ENCODE results near the gene FRAS1. TPM values are rescaled to one million over a fixed set of nuclear protein-coding genes. Genes with fewer than 3 reads are reported as not detected.

The FRAS1 gene
- total RNA-seq, 1 experiment from 2014 or later, result 3.4 TPM

GRCh38 chr4:78318126-78318525, 261.0 kb downstream of the FRAS1 start:
- TF ChIP-seq, protein P1, sequence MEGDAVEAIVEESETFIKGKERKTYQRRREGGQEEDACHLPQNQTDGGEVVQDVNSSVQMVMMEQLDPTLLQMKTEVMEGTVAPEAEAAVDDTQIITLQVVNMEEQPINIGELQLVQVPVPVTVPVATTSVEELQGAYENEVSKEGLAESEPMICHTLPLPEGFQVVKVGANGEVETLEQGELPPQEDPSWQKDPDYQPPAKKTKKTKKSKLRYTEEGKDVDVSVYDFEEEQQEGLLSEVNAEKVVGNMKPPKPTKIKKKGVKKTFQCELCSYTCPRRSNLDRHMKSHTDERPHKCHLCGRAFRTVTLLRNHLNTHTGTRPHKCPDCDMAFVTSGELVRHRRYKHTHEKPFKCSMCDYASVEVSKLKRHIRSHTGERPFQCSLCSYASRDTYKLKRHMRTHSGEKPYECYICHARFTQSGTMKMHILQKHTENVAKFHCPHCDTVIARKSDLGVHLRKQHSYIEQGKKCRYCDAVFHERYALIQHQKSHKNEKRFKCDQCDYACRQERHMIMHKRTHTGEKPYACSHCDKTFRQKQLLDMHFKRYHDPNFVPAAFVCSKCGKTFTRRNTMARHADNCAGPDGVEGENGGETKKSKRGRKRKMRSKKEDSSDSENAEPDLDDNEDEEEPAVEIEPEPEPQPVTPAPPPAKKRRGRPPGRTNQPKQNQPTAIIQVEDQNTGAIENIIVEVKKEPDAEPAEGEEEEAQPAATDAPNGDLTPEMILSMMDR (conservative IDR thresholded peaks at IDR 0.05; ENCODE audit: low read depth, low read length), result no peak
- ATAC-seq, result no peak

GRCh38 chr4:78320349-78320935, 263.3 kb downstream of the FRAS1 start:
- Histone ChIP-seq H3K27ac (ENCODE audit: low read length) (no peak overlapping the region), H3K4me1 (ENCODE audit: insufficient read depth, low read length) (no peaks in the 10 kb centered on the region), H3K4me3 (ENCODE audit: low read length) (no peak overlapping the region), H3K9me2 (replicated peaks; ENCODE audit: low read length) (no peaks in the 10 kb centered on the region), H3K9ac (ENCODE audit: low read length) (no peak overlapping the region), H3K4me2 (ENCODE audit: low read length) (no peak overlapping the region), H3F3A (ENCODE audit: low read length, unreplicated experiment) (no peaks in the 10 kb centered on the region), H4K20me1 (ENCODE audit: low read length) (no peaks in the 10 kb centered on the region), H3K9me3 (ENCODE audit: low read length) (no peaks in the 10 kb centered on the region), H3K36me3 (ENCODE audit: low read depth, low read length) (no peaks in the 10 kb centered on the region), H2AFZ (ENCODE audit: low read length) (no peak overlapping the region), H3K27me3 (ENCODE audit: low read length) (no peaks in the 10 kb centered on the region), H3K79me2 (ENCODE audit: low read length) (no peaks in the 10 kb centered on the region)
- no peak for ATAC-seq
- DNase-seq, result no peak
- TF ChIP-seq EZH2 (IDR thresholded peaks at IDR 0.05; ENCODE audit: low read length, unreplicated experiment) (no peak), EZH2phosphoT487 (IDR thresholded peaks at IDR 0.05; ENCODE audit: borderline replicate concordance, low read length) (no peak)
- TF ChIP-seq, protein P1 (conservative IDR thresholded peaks at IDR 0.05; ENCODE audit: low read depth, low read length), result no peak
- ChIA-PET CTCF (no interaction called here), POLR2A (ENCODE audit: unreplicated experiment) (no interaction called here)
- BruUV-seq (replicated peaks), result no TSS peak
- intact Hi-C loops (cut with micrococcal nuclease), result no loop called here

More at GRCh38 chr4:78318126-78318525, 261.0 kb downstream of the FRAS1 start:
- Histone ChIP-seq H3K27me3 (ENCODE audit: low read length) (no peaks in the 10 kb centered on the region), H3K79me2 (ENCODE audit: low read length) (no peaks in the 10 kb centered on the region), H4K20me1 (ENCODE audit: low read length) (no peaks in the 10 kb centered on the region), H3K9ac (ENCODE audit: low read length) (no peak overlapping the region), H3K4me1 (ENCODE audit: insufficient read depth, low read length) (no peaks in the 10 kb centered on the region), H3K36me3 (ENCODE audit: low read depth, low read length) (no peaks in the 10 kb centered on the region), H3K4me3 (ENCODE audit: low read length) (no peak overlapping the region), H3K9me3 (ENCODE audit: low read length) (no peaks in the 10 kb centered on the region), H3F3A (ENCODE audit: low read length, unreplicated experiment) (no peaks in the 10 kb centered on the region), H3K4me2 (ENCODE audit: low read length) (no peak overlapping the region), H3K9me2 (replicated peaks; ENCODE audit: low read length) (no peaks in the 10 kb centered on the region), H2AFZ (ENCODE audit: low read length) (no peak overlapping the region), H3K27ac (ENCODE audit: low read length) (no peak overlapping the region)
- ChIA-PET CTCF (no interaction called here), POLR2A (ENCODE audit: unreplicated experiment) (no interaction called here)
- no peak for DNase-seq
- intact Hi-C loops (cut with micrococcal nuclease), result no loop called here
- BruUV-seq (replicated peaks), result no TSS peak

- H3K4me2 ChIP-seq (ENCODE audit: low read length), result no peak overlapping the region
- no TSS peak for BruUV-seq (replicated peaks)
- ATAC-seq (no peak), DNase-seq (no peak)
- no peaks in the 10 kb centered on the region for H3K9me2 ChIP-seq (replicated peaks; ENCODE audit: low read length)
- intact Hi-C loops (cut with micrococcal nuclease), result no loop called here
- H3K27ac ChIP-seq (ENCODE audit: low read length), result no peak overlapping the region
- CTCF ChIA-PET, result no interaction called here
- H3K27me3 ChIP-seq (ENCODE audit: low read length), result no peaks in the 10 kb centered on the region
- H3K4me1 ChIP-seq (ENCODE audit: insufficient read depth, low read length), result no peaks in the 10 kb centered on the region
- no peaks in the 10 kb centered on the region for H3K9me3 ChIP-seq (ENCODE audit: low read length)
- no peaks in the 10 kb centered on the region for H3F3A ChIP-seq (ENCODE audit: low read length, unreplicated experiment)
- H2AFZ ChIP-seq (ENCODE audit: low read length), result no peak overlapping the region
- no peak overlapping the region for H3K4me3 ChIP-seq (ENCODE audit: low read length)
- no peak for TF ChIP-seq EZH2phosphoT487 (IDR thresholded peaks at IDR 0.05; ENCODE audit: borderline replicate concordance, low read length)
- TF ChIP-seq, protein P1 (conservative IDR thresholded peaks at IDR 0.05; ENCODE audit: low read depth, low read length), result no peak
- no peak for TF ChIP-seq EZH2 (IDR thresholded peaks at IDR 0.05; ENCODE audit: low read length, unreplicated experiment)
- no peaks in the 10 kb centered on the region for H3K36me3 ChIP-seq (ENCODE audit: low read depth, low read length)
- H3K79me2 ChIP-seq (ENCODE audit: low read length), result no peaks in the 10 kb centered on the region
- H3K9ac ChIP-seq (ENCODE audit: low read length), result no peak overlapping the region
- no peaks in the 10 kb centered on the region for H4K20me1 ChIP-seq (ENCODE audit: low read length)
- POLR2A ChIA-PET (ENCODE audit: unreplicated experiment), result no interaction called here
Measured at GRCh38 chr4:78322032-78322431, 264.9 kb downstream of the FRAS1 start.

Measured in PC-3 (cell line).